Central memory CD8-positive, alpha-beta T cell (primary cell): ENCODE measurements around the gene HOXA10.

Source experiments
- ATAC-seq: fragments of 150-1000 bp; cut with Tn5 transposase; replicated peaks from 2 replicates; pipeline ENCODE4 v1.10.0; 2022; ENCODE audit warnings: mild to moderate bottlenecking, moderate FRiP score, moderate number of reproducible peaks; ENCODE audit not compliant: poor library complexity, severe bottlenecking; ENCODE audit errors: extremely low read depth
- DNase-seq, 2 donors: peaks; one replicate each; pipeline ENCODE4 v3.0.0; 2021; ENCODE audit warnings: low spot score in 2 of 2
- H3K27ac Mint-ChIP-seq: one replicate; pipeline ENCODE4 v1.8.0; 2022; ENCODE audit warnings: low read depth, mild to moderate bottlenecking, moderate library complexity, mixed read lengths
- H3K27me3 Mint-ChIP-seq: one replicate; pipeline ENCODE4 v1.8.0; 2022; ENCODE audit warnings: mixed read lengths
- H3K36me3 Mint-ChIP-seq: one replicate; pipeline ENCODE4 v1.8.0; 2022; ENCODE audit warnings: mild to moderate bottlenecking, moderate library complexity, mixed read lengths; ENCODE audit not compliant: insufficient read depth
- H3K4me1 Mint-ChIP-seq: one replicate; pipeline ENCODE4 v1.8.0; 2022; ENCODE audit warnings: mixed read lengths
- H3K4me3 Mint-ChIP-seq: one replicate; pipeline ENCODE4 v1.8.0; 2022; ENCODE audit warnings: mild to moderate bottlenecking, moderate library complexity, mixed read lengths
- H3K9me3 Mint-ChIP-seq: one replicate; pipeline ENCODE4 v1.8.0; 2022; ENCODE audit warnings: mixed read lengths

The HOXA10 gene

DNA sequence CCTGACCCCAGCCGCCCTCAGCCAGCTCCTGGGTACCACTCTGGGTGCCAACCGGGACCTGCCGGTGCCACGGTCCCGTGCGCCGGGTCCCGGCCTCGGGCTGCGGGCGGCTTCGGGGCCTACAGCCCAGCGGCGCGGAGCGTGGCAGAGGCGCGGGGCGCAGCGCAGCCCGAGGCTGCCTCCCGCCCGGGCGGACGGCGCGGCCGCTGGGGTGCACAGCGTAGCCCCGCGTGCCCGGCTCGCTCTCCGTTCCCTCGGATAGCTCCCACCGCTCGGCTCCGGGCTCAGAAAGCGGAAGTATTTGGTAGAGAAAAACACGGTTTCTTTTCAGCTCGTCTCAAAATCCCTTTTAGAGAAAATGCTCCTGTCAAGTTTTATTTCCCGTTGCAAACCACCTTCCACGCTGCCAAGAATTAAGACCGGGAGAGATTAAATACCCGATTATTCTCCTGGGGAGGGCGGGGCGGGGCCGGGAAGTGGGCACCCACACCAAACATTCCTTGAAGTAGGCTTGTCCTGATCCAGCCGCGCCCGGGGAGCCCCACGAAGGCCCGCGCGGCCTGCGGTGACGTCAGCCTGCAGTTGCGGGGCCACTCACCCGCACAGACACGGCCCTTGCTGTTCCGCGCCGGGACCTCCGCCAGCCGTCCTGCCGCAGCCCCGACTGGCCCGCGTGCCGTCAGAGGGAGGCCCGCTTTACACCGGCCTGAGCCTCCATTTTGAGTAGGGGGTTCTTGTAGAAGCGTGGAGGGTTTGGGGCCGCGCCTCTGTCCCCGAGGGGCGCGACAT, 18.6 kb upstream of the HOXA10 start:
- H3K4me1 Mint-ChIP-seq = peaks cover 23% of the 10 kb centered on the region
- H3K36me3 Mint-ChIP-seq = peaks cover 11% of the 10 kb centered on the region
- H3K4me3 Mint-ChIP-seq = peak overlapping the region; percentile 40
- no peak for DNase-seq
- no peak overlapping the region for H3K27ac Mint-ChIP-seq
- ATAC-seq = no peak
- peaks cover 96% of the 10 kb centered on the region for H3K27me3 Mint-ChIP-seq
- H3K9me3 Mint-ChIP-seq = no peaks in the 10 kb centered on the region

DNA sequence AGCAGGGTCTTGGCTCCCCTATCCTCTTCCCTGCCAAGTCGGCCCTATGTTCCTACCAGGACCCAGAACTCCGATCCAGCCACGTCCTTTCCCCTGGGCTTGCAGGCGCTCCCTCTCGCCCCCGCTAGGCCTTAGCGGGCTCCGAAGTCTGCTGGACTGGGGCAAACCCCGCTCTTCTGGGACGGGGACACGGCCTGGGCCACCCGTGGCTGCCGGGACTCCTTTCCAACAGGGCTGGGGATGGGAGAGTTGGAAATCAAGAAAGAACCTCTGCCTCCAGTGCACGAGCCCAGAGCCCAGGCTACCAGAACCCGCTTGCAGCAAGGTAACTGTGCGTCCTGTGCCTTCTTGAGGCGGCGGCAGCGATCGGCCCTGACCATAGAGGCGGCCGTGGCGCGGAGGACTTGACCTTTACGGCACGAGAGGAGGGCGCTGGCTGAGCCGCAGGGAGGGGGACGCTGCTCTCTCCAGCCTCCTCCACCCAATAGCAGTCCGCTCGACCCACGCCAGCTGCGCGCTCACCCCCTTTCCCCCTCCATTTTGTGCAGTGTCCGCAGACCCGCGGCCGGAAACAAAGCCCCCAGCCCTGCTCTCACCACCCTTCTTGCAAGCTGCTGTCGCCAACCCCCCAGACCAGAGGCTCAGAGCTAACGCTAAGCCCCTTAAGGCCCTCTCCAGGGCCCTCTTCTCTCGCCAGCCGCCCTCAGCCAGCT, 17.9 kb upstream of the HOXA10 start:
- ATAC-seq (no peak), DNase-seq (no peak)
- H3K4me1 Mint-ChIP-seq = peaks cover 29% of the 10 kb centered on the region
- H3K4me3 Mint-ChIP-seq = peak overlapping the region; percentile 29
- H3K36me3 Mint-ChIP-seq = peaks cover 10% of the 10 kb centered on the region
- no peaks in the 10 kb centered on the region for H3K9me3 Mint-ChIP-seq
- H3K27me3 Mint-ChIP-seq = peaks cover 96% of the 10 kb centered on the region
- H3K27ac Mint-ChIP-seq = no peak overlapping the region

DNA sequence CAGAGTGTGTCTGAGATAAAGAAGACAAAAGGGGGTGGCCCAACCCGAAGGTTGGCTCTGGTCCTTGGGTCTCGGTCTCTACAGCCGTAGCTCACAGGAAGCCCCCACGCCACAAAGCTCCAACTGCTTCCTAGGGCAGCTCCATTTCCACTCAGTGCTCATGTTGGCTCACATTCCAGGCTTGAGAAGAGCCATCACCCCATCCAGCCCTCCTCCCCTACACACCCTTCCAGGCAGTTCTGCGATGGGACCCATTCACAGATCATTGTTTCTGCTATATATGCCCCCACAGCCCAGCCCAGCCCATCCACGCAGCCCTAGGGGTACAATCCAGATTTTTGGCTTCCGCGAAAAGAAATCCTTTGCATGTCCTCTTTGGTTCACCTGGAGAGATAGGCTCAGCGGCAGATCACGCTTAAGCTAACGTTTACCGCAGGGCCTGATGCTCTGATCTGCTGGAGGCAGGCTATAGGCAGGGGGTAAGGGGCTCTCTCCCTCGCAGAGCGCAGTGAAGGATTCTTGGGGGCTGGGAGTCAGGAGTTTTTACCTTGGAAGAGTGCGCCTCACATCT, 17.1 kb upstream of the HOXA10 start:
- ATAC-seq = no peak
- peaks cover 96% of the 10 kb centered on the region for H3K27me3 Mint-ChIP-seq
- peak overlapping the region; percentile 19 for H3K4me3 Mint-ChIP-seq
- no peak for DNase-seq
- H3K36me3 Mint-ChIP-seq = peaks cover 10% of the 10 kb centered on the region
- no peaks in the 10 kb centered on the region for H3K9me3 Mint-ChIP-seq
- H3K4me1 Mint-ChIP-seq = peaks cover 31% of the 10 kb centered on the region
- no peak overlapping the region for H3K27ac Mint-ChIP-seq

DNA sequence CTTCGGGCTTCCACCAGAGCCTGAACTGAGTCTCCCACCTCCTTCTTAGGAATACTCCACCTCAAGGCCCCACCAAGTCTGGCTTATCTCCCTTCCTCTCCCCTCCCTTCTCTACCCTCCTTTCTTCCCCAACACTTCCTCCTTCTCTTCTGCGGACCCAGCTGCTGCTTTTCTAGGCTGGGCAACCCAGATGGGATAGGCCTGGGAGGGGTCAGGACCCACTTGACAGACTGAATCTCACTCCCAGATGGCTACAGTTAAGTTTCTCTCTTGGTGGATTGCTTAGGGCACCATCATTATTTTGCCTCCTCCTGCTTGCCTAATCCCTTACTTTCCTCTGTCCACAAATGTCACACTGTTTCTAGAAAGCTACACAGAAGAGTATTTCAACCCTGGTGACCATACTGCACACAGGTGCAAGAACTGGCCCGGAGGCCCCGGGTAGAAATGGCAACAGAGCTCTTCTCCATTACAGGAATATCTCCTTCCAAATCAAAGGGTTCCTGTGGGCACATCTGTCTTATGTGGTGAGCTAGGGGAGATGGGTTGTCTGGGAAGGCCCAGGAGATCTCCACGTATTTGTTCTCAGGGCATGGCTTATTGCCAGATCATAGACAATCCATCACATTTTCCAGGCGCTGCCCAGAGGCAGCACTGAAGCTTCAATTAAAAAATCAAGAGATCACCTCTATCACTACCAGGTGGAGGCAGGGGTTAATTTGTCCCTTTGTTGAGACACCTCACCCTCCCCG, 16.1 kb upstream of the HOXA10 start:
- Mint-ChIP-seq H3K4me1 (peaks cover 42% of the 10 kb centered on the region), H3K4me3 (peak overlapping the region; percentile 71), H3K27ac (no peak overlapping the region), H3K9me3 (no peaks in the 10 kb centered on the region), H3K27me3 (peaks cover 96% of the 10 kb centered on the region), H3K36me3 (peaks cover 14% of the 10 kb centered on the region)
- ATAC-seq (no peak), DNase-seq (no peak)

DNA sequence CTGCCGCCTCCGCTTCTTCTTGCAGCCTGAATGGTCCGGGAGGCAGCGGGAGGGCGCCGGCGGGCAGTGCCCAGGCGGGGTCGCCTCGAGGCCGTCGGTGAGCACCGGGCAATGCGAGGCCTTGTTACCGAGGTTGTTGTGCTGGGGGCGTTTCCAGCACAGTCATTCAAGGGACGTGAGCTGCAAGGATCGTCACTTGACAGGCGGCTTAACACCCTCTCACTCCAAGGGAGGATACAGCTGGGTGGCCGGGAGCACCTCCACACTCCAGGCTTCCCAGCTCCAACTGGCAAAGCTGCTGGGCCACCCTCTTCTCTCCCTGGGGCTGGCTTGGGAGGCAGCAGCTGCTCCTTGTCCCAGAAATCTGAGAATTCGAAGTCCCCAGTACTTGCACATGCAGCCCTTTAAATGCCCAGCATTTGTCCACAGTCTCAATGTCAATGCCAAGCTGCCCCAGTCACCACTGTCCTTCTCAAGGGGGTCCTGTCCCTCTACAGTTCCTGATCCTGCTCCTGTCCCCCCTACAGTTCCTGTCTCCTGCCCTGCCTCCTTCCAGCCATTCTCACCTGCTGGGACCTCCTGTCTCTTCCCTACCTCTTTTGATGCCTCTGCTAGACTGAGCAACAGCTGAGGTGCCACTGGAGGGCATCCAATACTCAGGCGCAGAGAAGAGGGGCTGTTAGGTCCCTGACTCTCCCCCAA, 15.3 kb upstream of the HOXA10 start:
- Mint-ChIP-seq H3K9me3 (no peaks in the 10 kb centered on the region), H3K27ac (no peak overlapping the region), H3K36me3 (peaks cover 21% of the 10 kb centered on the region), H3K4me3 (peak overlapping the region; percentile 71), H3K4me1 (peaks cover 49% of the 10 kb centered on the region), H3K27me3 (peaks cover 96% of the 10 kb centered on the region)
- DNase-seq = no peak
- no peak for ATAC-seq

DNA sequence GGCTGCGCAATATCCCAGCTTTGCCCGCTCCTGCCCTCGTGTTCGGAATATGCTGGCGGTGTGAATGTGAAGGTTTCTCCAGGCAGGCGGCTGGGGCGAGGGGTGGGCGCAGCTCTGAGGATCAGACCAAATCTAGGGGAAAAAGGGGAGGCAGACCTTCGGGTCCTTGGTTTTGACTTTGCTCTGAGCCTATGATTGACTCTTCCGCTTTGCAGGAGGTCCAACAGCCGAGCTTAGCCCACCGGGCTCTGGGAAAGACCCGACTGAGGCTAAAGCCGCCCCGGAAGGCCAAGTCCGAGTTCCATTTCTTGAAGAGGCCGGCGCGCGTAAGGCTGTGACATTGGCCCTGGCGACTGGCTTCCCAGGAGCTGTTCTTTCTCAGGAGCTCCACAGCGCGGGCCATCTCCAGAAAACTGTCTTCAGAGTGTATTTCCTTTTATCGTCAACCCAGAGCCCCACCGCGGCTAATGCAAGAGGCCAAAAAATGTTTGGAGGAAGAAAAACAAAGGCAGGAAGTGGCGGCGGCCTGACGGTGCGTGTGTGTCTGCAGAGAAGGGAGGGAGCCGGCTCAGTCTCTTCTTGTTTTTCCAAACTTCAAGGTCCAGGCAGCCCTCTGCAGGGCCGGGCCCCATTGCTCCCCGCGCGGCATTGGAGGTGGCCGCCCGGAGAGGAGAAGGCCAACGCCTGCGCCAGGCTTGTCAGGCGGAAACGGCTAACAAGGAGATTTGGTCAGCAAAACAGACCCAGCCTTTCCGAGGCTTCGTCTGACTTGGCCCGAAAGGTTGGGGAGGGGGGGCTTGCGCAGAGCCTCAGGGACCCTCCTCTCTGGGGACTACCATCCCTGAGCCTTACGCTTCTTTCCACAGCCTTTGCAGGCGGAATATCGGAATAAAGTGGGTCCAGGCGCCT, 14.5 kb upstream of the HOXA10 start:
- peaks cover 49% of the 10 kb centered on the region for H3K4me1 Mint-ChIP-seq
- peak overlapping the region; percentile 42 for H3K27ac Mint-ChIP-seq
- H3K36me3 Mint-ChIP-seq = peaks cover 27% of the 10 kb centered on the region
- H3K9me3 Mint-ChIP-seq = no peaks in the 10 kb centered on the region
- DNase-seq (no peak), ATAC-seq (peak; percentile 34)
- peak overlapping the region; percentile 71 for H3K4me3 Mint-ChIP-seq
- peaks cover 95% of the 10 kb centered on the region for H3K27me3 Mint-ChIP-seq

DNA sequence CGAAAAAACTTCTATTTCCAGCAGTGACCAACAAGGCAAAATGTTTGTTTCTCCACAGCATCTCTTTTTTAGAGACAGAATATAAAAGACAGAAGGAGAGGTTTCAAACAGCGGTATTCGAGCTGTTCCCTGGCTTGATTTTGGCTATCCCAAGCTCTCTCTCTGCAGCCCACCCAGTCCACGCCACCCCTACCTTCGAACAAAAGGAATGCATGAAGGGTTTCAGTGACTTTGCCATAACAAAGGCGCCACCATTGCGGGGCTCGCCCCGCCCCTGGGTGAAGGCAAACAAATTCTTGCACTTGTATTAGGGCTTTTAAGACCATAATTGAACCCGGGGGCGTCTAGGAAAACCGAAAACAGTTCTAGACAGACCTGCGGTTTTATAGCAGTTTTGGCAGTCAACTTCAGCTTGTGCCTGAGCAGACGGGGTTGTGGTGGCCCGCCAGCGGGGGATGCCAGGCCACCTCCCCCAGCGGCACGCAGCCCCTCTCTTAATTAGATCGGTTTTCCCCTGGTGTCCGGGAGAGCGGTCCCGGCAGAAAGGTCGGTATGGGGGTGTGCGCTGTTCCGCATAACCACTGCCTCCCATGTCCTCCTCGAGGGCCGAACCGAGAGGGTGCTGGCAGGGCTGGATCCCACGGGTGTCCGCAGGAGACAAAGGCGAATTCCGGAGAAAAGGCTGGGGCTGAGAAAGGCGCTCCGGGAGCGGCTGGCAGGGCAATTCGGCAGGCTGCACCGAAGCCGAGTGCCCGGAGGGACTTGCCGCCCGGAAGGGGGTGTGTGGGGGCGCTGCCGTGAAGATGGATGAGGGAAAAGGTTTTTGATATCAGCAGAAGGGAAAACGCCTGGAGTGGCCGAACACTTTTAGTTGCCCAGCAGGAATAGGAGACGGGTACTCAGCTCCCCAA, 13.6 kb upstream of the HOXA10 start:
- no peak for DNase-seq
- H3K36me3 Mint-ChIP-seq = peaks cover 27% of the 10 kb centered on the region
- H3K27me3 Mint-ChIP-seq = peaks cover 93% of the 10 kb centered on the region
- H3K27ac Mint-ChIP-seq = peak overlapping the region; percentile 42
- peak overlapping the region; percentile 71 for H3K4me3 Mint-ChIP-seq
- no peak for ATAC-seq
- H3K9me3 Mint-ChIP-seq = no peaks in the 10 kb centered on the region
- H3K4me1 Mint-ChIP-seq = peaks cover 49% of the 10 kb centered on the region

DNA sequence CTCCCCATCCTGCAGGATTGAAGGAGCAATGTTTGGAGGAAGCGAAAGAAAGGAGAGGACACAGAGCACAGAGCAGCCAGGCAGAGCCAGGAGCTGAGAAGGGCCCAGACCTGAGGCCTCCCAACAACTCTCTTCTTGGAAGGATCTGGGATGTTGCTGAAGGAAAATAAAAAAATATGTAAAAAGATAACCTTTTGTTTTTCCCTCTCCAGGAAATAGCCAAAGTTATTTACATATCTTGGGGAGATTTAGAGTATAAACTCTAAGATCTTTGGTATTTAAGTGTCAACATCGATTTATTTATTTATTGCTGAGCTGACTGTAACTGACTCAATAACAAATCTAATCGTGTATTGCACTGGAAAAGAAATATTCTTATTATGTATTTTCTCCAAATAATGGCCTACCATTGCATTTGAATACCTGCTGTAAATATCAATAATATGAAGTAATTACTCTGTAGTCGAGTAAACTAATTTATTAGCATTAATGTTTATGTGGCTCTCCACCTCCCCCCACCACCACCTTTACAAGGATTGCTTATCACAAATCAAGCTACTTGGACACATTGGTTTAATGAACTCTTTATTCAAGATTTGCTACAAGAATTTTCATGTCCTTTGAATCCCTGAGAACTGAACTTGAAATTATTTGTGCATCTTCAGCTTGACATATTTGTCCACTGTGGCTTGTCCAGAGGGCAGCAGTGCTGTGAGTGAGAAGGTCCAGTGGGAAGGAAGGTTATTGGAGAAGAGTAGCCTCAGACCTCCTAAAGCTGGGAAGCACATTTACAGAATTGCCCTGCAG, 12.8 kb upstream of the HOXA10 start:
- peaks cover 94% of the 10 kb centered on the region for H3K27me3 Mint-ChIP-seq
- peaks cover 49% of the 10 kb centered on the region for H3K4me1 Mint-ChIP-seq
- H3K36me3 Mint-ChIP-seq = peaks cover 27% of the 10 kb centered on the region
- no peak overlapping the region for H3K27ac Mint-ChIP-seq
- no peak for DNase-seq
- no peak for ATAC-seq
- H3K4me3 Mint-ChIP-seq = no peak overlapping the region
- H3K9me3 Mint-ChIP-seq = no peaks in the 10 kb centered on the region

DNA sequence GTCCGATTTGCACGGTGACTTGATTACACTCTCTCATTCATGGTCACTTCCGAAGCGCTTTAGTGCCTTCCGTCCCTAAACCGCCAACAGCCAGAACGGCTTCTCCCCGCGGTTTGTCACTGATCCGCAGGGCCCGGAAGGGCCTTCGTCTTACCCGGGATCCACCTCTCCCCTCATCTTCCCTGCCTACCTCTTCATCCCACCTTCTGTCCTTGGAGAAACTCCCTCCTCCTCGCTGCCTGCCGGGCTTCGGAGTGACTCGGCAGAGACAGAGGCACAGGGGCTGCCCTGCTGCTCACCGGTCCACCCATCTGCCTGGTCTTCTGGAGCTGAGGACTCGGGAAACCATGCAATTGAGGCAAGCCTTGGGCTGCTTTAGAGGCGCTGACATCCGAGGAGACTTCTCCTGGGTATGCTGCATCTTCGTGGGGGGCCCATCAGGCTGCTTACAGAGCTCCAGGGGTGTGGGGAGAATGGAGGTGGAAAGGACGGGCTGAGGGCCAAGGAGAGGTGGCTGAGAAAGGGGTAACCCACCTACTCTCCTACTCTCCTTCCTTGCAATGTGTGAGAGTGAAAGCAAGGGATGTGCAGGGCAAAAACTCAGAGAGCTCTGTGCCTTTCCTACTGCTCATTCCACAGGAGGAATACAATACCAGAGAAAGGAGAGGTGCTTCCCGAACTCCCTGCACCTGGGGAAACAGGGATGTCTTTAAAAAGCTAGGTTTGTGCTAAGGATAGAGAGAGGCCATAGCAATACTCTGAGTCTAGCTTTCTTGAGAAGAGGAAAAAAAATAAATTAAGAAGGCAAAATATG, 11.9 kb upstream of the HOXA10 start:
- H3K4me1 Mint-ChIP-seq = peaks cover 49% of the 10 kb centered on the region

More for the DNA sequence above, 11.9 kb upstream of the HOXA10 start:
- H3K4me3 Mint-ChIP-seq = peak overlapping the region; percentile 71
- no peak for DNase-seq
- H3K27me3 Mint-ChIP-seq = peaks cover 94% of the 10 kb centered on the region
- no peaks in the 10 kb centered on the region for H3K9me3 Mint-ChIP-seq
- H3K27ac Mint-ChIP-seq = peak overlapping the region; percentile 79
- no peak for ATAC-seq
- peaks cover 26% of the 10 kb centered on the region for H3K36me3 Mint-ChIP-seq
